Chondrocyte (in vitro differentiated cells): ENCODE measurements around the gene EGLN1. TPM values are rescaled to one million over a fixed set of nuclear protein-coding genes. Genes with fewer than 3 reads are reported as not detected.
"Not testable (repeated sequence)": the region's sequence is repeated elsewhere in the genome, so short reads cannot be mapped to it uniquely, and the experiment has no call there.

Experiments used
- DNase-seq: peaks from one replicate; pipeline ENCODE4 v3.0.0; 2021; ENCODE audit warnings: mixed read lengths, low spot score
- H3K27ac Mint-ChIP-seq: one replicate; pipeline ENCODE4 v1.8.0; 2021; ENCODE audit warnings: mild to moderate bottlenecking, moderate library complexity, mixed read lengths; ENCODE audit not compliant: unreplicated experiment
- H3K27me3 Mint-ChIP-seq: 2 replicates; pipeline ENCODE4 v1.8.0; 2021; ENCODE audit warnings: low read depth, mixed read lengths
- H3K36me3 Mint-ChIP-seq: 2 replicates; pipeline ENCODE4 v1.8.0; 2021; ENCODE audit warnings: low read depth, mixed read lengths
- H3K4me1 Mint-ChIP-seq: 2 replicates; pipeline ENCODE4 v1.8.0; 2021; ENCODE audit warnings: low read depth, mild to moderate bottlenecking, mixed read lengths
- H3K4me3 Mint-ChIP-seq: one replicate; pipeline ENCODE4 v1.8.0; 2021; ENCODE audit warnings: mild to moderate bottlenecking, moderate library complexity, mixed read lengths; ENCODE audit not compliant: unreplicated experiment
- H3K9me3 Mint-ChIP-seq: 2 replicates; pipeline ENCODE4 v1.8.0; 2021; ENCODE audit warnings: low read depth, mixed read lengths
- long read RNA-seq: library from polyadenylated mRNA; stranded (forward); transcript quantifications from one replicate; pipeline ENCODE4 v2.0.0, GENCODE V29; 2021
- total RNA-seq: library from RNA; stranded (reverse); gene quantifications from 3 replicates; pipeline ENCODE4 v1.2.1, GENCODE V29; 2021
- TF ChIP-seq, protein P1 (sequence below): fragments of 200-600 bp; sonication (generic); IDR thresholded peaks from 2 replicates; pipeline ENCODE4 v1.5.0; 2021; ENCODE audit warnings: antibody characterized with exemption, mild to moderate bottlenecking, moderate library complexity

The EGLN1 gene
- total RNA-seq = 25.7 to 36.6 TPM (median 35.3 TPM) in 3 replicates
- long read RNA-seq, full-length matches to known transcripts = 119 of 141 reads
- long read RNA-seq, partial matches to known transcripts = 0 of 141 reads
- long read RNA-seq, other reads (novel, unspliced or antisense) = 22 of 141 reads

DNA sequence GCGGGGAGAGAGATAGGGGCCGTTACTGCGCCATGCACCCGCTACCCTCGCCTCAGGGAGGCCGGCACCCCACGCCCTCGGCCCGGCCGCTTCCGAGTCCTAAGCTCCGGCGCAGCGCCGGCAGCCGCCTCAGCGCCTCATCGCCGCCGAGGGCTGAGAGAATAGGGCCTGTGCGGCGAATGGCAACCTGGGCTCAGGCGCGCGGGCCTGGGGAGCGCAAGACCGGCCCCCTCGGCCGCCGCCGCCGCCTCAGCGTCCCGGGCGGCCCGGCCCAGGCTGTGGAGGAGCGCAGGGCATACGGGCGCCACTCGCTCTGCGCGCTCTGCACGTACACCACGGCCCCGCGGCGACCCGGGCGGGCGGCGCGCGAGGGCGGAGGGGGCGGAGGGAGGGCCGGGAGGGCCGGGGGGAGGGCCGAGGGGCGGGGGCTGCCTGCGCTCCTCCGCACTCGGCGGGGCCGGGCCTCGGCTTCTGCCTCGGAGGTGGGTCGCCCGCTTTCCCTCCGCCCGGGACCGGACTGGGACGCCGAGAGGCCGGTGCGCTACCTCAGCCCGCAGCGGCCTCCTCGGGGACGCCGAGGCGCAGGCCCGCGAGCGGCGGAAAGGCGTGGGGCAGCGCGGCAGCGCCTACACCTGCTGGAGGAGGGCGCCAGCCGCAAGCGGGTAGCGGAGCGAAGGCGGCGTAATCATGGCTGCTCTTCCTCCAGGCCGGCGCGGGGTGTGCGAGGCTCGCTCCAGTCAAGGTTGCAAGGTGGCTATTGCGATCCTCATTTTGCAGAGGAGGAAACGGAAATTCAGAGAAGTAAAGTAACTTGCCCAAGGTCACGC lies at the start of gene EGLN1:
Gene EGLN1 (minus strand): TSS at position 317 of the 827 bp plus-strand sequence. CDS start 399 bp downstream, outside the sequence.
- Mint-ChIP-seq H3K9me3 (no peaks in the 10 kb centered on the region), H3K4me1 (peaks cover 50% of the 10 kb centered on the region), H3K27me3 (no peaks in the 10 kb centered on the region), H3K4me3 (peak within 1 kb of the TSS; percentile 89), H3K27ac (peak within 1 kb of the TSS; percentile 95), H3K36me3 (no peaks in the 10 kb centered on the region)
- DNase-seq = peak; percentile 93
- TF ChIP-seq, protein P1, sequence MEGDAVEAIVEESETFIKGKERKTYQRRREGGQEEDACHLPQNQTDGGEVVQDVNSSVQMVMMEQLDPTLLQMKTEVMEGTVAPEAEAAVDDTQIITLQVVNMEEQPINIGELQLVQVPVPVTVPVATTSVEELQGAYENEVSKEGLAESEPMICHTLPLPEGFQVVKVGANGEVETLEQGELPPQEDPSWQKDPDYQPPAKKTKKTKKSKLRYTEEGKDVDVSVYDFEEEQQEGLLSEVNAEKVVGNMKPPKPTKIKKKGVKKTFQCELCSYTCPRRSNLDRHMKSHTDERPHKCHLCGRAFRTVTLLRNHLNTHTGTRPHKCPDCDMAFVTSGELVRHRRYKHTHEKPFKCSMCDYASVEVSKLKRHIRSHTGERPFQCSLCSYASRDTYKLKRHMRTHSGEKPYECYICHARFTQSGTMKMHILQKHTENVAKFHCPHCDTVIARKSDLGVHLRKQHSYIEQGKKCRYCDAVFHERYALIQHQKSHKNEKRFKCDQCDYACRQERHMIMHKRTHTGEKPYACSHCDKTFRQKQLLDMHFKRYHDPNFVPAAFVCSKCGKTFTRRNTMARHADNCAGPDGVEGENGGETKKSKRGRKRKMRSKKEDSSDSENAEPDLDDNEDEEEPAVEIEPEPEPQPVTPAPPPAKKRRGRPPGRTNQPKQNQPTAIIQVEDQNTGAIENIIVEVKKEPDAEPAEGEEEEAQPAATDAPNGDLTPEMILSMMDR = peak; percentile 72

DNA sequence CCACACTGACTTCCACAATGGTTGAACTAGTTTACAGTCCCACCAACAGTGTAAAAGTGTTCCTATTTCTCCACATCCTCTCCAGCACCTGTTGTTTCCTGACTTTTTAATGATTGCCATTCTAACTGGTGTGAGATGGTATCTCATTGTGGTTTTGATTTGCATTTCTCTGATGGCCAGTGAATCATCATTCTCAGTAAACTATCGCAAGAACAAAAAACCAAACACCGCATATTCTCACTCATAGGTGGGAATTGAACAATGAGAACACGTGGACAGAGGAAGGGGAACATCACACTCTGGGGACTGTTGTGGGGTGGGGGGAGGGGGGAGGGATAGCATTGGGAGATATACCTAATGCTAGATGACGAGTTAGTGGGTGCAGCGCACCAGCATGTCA lies 49.4 kb upstream of the EGLN1 start:
- not testable (repeated sequence) for DNase-seq, H3K27me3 Mint-ChIP-seq, H3K4me1 Mint-ChIP-seq, H3K9me3 Mint-ChIP-seq, H3K27ac Mint-ChIP-seq, H3K4me3 Mint-ChIP-seq, H3K36me3 Mint-ChIP-seq

DNA sequence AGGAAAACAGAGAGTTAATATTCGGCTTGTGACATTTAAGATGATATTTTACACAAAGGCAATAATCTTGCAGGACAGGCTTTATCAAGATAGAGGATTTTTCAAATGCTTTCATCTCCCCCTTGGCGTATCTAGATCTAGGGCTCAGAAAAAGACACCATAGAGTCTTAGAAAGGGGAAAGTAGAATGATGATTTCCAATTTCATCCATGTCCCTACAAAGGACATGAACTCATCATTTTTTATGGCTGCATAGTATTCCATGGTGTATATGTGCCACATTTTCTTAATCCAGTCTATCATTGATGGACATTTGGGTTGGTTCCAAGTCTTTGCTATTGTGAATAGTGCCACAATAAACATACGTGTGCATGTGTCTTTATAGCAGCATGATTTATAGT lies 48.9 kb upstream of the EGLN1 start:
- H3K27ac Mint-ChIP-seq, DNase-seq, H3K9me3 Mint-ChIP-seq, H3K4me1 Mint-ChIP-seq, H3K36me3 Mint-ChIP-seq, H3K4me3 Mint-ChIP-seq: not testable (repeated sequence)
- H3K27me3 Mint-ChIP-seq = peaks cover 11% of the 10 kb centered on the region

DNA sequence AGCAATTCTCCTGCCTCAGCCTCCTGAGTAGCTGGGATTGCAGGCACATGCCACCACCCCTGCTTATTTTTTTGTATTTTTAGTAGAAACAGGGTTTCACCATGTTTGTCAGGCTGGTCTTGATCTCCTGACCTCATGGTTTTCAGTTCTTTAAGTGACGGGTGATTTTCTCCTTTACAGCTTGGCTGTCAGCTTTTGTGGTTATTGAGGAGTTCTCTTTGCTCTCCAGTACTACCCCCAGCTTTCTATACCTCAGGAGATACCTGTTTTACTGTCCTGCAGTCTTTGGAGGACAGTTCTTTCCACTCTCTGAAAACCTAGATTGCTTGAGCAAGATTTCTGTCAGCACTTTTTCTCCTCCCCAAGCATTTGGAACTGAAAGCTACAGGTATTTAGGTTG lies 45.9 kb upstream of the EGLN1 start:
- TF ChIP-seq, protein P1 = no peak
- Mint-ChIP-seq H3K9me3 (peaks cover 9% of the 10 kb centered on the region), H3K4me3 (no peak overlapping the region), H3K36me3 (no peaks in the 10 kb centered on the region), H3K4me1 (no peaks in the 10 kb centered on the region), H3K27ac (no peak overlapping the region), H3K27me3 (peaks cover 12% of the 10 kb centered on the region)
- DNase-seq = no peak

DNA sequence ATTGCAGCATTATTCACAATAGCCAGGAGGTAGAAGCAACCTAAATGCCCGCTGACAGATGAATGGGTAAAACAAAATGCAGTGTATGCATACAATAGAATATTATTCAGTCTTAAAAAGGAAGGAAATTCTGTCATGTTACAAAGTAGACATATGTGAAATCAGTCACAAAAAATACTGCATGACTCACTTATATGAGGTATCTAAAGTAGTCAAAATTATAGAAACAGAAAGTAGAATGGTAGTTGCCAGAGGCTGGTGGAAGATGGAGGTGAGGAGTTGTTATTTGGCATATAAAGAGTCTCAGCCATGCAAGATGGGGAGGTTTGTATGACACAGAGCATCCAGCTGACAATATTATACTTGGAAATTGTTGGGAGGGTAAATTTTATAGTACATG lies 43.0 kb upstream of the EGLN1 start:
- peaks cover 18% of the 10 kb centered on the region for H3K27me3 Mint-ChIP-seq
- H3K4me3 Mint-ChIP-seq = no peak overlapping the region
- H3K27ac Mint-ChIP-seq = no peak overlapping the region
- peaks cover 6% of the 10 kb centered on the region for H3K4me1 Mint-ChIP-seq
- peaks cover 3% of the 10 kb centered on the region for H3K36me3 Mint-ChIP-seq
- no peak for DNase-seq
- TF ChIP-seq, protein P1 = no peak
- peaks cover 9% of the 10 kb centered on the region for H3K9me3 Mint-ChIP-seq

DNA sequence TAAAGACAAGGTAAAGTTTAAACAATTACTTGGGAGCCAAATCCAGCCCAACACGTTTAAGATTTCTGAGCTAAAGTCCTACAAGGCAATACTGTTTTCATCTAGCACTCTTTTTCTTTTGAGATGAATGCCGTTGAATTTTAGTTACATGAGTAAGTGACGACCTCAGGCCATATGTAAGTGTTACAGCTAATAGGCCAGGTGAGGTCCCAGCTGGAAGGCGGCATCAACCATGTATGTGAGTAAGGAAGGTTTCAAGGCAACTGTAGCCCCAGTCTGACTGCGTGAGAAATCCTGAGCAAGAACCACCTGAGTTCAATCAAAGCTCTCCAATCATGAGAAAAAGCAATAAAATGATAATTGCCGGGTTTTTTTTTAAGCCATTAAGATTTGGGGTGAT lies 41.5 kb upstream of the EGLN1 start:
- H3K27ac Mint-ChIP-seq = no peak overlapping the region
- H3K36me3 Mint-ChIP-seq = peaks cover 3% of the 10 kb centered on the region
- H3K4me1 Mint-ChIP-seq = peaks cover 9% of the 10 kb centered on the region
- peaks cover 13% of the 10 kb centered on the region for H3K9me3 Mint-ChIP-seq
- no peak for DNase-seq
- no peak overlapping the region for H3K4me3 Mint-ChIP-seq
- peaks cover 18% of the 10 kb centered on the region for H3K27me3 Mint-ChIP-seq
- TF ChIP-seq, protein P1 = no peak
